ENCODE results near the gene HK1.

DNA sequence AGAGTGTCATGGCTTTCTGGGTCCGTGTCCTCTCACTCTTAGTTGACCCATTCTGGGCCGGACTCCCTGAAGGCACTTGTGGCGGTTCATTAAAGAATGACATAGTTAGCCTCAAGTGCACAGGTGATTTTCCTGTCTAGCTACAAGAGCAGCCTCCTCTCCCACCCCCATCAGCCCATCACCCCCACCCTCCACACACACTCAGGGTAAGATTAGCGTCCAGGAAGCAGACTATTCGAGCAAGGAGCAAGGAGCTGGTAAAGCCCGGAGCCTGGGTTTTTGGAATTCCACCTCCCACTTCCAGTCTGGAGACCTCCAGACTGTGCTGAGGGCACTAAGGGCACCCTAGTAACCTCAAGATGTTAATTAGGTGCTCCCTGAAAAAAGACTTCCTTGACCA is 98.9 kb downstream of the HK1 start:
- TF ChIP-seq, protein P1, sequence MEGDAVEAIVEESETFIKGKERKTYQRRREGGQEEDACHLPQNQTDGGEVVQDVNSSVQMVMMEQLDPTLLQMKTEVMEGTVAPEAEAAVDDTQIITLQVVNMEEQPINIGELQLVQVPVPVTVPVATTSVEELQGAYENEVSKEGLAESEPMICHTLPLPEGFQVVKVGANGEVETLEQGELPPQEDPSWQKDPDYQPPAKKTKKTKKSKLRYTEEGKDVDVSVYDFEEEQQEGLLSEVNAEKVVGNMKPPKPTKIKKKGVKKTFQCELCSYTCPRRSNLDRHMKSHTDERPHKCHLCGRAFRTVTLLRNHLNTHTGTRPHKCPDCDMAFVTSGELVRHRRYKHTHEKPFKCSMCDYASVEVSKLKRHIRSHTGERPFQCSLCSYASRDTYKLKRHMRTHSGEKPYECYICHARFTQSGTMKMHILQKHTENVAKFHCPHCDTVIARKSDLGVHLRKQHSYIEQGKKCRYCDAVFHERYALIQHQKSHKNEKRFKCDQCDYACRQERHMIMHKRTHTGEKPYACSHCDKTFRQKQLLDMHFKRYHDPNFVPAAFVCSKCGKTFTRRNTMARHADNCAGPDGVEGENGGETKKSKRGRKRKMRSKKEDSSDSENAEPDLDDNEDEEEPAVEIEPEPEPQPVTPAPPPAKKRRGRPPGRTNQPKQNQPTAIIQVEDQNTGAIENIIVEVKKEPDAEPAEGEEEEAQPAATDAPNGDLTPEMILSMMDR (conservative IDR thresholded peaks at IDR 0.05 in 1 of 2, IDR thresholded peaks at IDR 0.05 in 1 of 2; ENCODE audit: low read depth in 1 of 2, low read length in 2 of 2): no peak
- no peak for TF ChIP-seq EZH2 (IDR thresholded peaks at IDR 0.05; ENCODE audit: low read length, missing control alignments)
